Peyer's patch (tissue), 4 donors: Measurements from ENCODE around the gene ZNF600. TPM values are rescaled to one million over a fixed set of nuclear protein-coding genes. Genes with fewer than 3 reads are reported as not detected.
"Not testable (repeated sequence)": the region's sequence is repeated elsewhere in the genome, so short reads cannot be mapped to it uniquely, and the experiment has no call there.

Experiments used
- DNase-seq, 3 donors: peaks; one replicate each; pipeline ENCODE4 v3.0.0-alpha.2; 2017 to 2019
- H3K27ac ChIP-seq, 4 donors: fragments of 200-600 bp; sonication (generic); one replicate each; pipeline ENCODE4 v1.5.1; 2016 to 2019
- H3K27me3 ChIP-seq, 2 donors: fragments of 200-600 bp; sonication (generic); one replicate each; pipeline ENCODE4 v1.5.1; 2019
- H3K36me3 ChIP-seq, 3 donors: fragments of 200-600 bp; sonication (generic); one replicate each; pipeline ENCODE4 v1.5.1; 2016 to 2019
- H3K4me1 ChIP-seq, 4 donors: fragments of 200-600 bp; sonication (generic); one replicate each; pipeline ENCODE4 v1.5.1; 2016 to 2019
- H3K4me3 ChIP-seq, 4 donors: fragments of 200-600 bp; sonication (generic); 1 replicate in 3 of 4; 2 replicates in 1 of 4; pipeline ENCODE4 v1.5.1; 2016 to 2019; ENCODE audit warnings: mild to moderate bottlenecking in 1 of 4
- H3K9me3 ChIP-seq, 4 donors: fragments of 200-600 bp; sonication (generic); one replicate each; pipeline ENCODE4 v1.5.1; 2016 to 2019; ENCODE audit warnings: mild to moderate bottlenecking in 1 of 4
- POLR2A ChIP-seq, 2 donors: fragments of 450-650 bp; IDR thresholded peaks; one replicate each; pipeline ENCODE4 v1.5.1; 2017; ENCODE audit warnings: antibody characterized with exemption in 2 of 2, mild to moderate bottlenecking in 2 of 2, moderate library complexity in 2 of 2
- total RNA-seq, 4 donors: library from RNA; depleted of rRNA; stranded (reverse); fragments of >200 nt; gene quantifications; one replicate each; pipeline ENCODE4 v1.1.0, GENCODE V29; 2016
- TF ChIP-seq, protein P1 (sequence below), 6 experiments: fragments of 450-650 bp in 4 of 6; fragments of 200-600 bp in 2 of 6; sonication (generic) in 1 of 6; IDR thresholded peaks; one replicate each; pipeline ENCODE4 v1.5.1; 2017 to 2019; ENCODE audit warnings: antibody characterized with exemption in 6 of 6, mild to moderate bottlenecking in 3 of 6, moderate library complexity in 1 of 6

Gene ZNF600
- total RNA-seq, 4 donors from 2014 or later = 28.1 to 59.3 (median 42.8) TPM

DNA sequence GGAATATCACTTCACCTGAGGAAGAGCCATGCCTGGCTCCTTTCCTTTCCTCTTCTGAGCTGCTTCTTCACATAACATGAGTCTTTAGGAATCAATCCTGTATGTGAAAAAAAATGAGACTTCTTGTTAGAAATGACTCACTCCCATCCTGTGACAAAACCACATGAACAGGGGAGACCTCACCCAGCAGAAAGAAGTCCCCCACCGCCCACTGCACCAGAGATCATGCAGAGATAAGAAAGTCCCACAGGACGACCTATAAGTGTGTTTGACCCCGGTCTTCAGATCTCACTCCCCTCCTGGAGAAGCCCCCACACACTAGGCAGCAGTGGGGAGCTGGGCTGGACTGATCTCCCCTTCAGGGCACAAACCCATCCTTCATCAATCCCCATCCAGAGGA, 7.8 kb downstream of the ZNF600 start:
- TF ChIP-seq, protein P1, sequence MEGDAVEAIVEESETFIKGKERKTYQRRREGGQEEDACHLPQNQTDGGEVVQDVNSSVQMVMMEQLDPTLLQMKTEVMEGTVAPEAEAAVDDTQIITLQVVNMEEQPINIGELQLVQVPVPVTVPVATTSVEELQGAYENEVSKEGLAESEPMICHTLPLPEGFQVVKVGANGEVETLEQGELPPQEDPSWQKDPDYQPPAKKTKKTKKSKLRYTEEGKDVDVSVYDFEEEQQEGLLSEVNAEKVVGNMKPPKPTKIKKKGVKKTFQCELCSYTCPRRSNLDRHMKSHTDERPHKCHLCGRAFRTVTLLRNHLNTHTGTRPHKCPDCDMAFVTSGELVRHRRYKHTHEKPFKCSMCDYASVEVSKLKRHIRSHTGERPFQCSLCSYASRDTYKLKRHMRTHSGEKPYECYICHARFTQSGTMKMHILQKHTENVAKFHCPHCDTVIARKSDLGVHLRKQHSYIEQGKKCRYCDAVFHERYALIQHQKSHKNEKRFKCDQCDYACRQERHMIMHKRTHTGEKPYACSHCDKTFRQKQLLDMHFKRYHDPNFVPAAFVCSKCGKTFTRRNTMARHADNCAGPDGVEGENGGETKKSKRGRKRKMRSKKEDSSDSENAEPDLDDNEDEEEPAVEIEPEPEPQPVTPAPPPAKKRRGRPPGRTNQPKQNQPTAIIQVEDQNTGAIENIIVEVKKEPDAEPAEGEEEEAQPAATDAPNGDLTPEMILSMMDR (IDR thresholded peaks at IDR 0.05) = no peak
- no peak for TF ChIP-seq POLR2A (IDR thresholded peaks at IDR 0.05)
- no peak for DNase-seq
- no peak overlapping the region for H3K4me3 ChIP-seq
- H3K36me3 ChIP-seq = peaks cover 0 to 83% (median 0%) of the 10 kb centered on the region in 3 donors
- H3K9me3 ChIP-seq = peaks cover 0 to 7% (median 0%) of the 10 kb centered on the region in 4 donors
- H3K4me1 ChIP-seq = no peaks in the 10 kb centered on the region
- no peak overlapping the region for H3K27ac ChIP-seq
- H3K27me3 ChIP-seq = no peaks in the 10 kb centered on the region

DNA sequence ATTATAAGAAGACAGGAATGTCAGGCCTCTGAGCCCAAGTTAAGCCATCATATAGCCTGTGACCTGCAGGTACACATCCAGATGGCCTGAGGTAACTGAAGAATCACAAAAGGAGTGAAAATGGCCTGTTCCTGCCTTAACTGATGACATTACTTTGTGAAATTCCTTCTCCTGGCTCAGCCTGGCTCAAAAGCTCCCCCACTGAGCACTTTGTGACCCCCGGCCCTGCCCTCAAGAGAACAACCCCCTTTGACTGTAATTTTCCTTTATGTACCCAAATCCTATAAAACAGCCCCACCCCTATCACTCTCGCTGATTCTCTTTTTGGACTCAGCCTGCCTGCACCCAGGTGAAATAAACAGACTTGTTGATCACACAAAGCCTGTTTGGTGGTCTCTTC, 30.1 kb downstream of the ZNF600 start:
- H3K27ac ChIP-seq, H3K27me3 ChIP-seq: not testable (repeated sequence)

DNA sequence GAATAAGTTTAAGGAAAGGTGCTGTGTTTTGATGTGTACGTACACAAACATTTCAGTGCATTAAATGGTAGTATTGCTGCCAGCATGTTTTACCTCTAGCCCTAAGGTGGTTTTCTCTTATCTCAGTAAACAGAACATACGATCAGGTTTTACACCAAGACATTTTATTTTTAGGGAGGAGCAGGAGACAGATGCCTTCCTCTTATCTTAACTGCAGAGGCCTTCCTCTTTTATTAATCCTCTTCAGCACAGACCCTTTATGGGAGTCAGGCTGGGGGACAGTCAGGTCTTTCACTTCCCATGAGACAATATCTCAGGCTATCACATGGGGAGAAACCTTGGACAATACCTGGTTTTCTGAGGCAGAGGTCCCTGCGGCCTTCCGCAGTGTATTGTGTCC, 36.8 kb downstream of the ZNF600 start:
- DNase-seq = no peak

More for the DNA sequence above, 30.1 kb downstream of the ZNF600 start:
- not testable (repeated sequence) for H3K4me1 ChIP-seq, H3K36me3 ChIP-seq, H3K9me3 ChIP-seq, H3K4me3 ChIP-seq, DNase-seq

DNA sequence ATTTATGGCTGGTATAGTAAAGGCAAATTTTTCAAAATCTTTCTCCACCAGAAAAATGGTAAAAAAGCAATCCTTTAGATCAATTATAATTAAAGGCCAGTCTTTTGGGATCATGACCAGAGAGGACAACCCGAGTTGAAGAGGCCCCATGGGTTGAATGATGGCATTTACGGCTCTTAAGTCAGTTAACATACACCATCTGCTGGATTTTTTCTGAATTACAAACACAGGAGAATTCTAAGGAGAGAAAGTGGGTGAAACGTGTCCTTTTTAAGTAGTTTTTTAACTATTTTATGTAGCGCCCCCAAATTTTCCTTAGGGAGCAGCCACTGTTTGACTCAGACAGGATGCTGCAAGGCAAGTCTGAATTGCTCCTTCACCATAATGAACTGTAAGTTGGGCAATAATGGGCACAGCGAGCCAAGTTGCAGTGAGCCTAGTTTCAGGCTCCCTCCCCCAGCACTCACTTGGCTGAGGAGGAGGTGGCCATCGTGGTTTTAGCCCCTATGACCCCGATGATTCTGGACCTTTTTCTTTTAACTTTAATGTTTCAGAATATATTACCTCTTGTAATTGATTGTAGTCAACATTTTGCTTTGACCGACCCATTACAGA, 38.1 kb downstream of the ZNF600 start:
- DNase-seq = no peak
- H3K36me3 ChIP-seq = no peaks in the 10 kb centered on the region
- H3K4me1 ChIP-seq = no peaks in the 10 kb centered on the region
- TF ChIP-seq, protein P1 (IDR thresholded peaks at IDR 0.05) = peak in 5 of 6 experiments; percentile 7 to 58 (median 40)
- no peak for TF ChIP-seq POLR2A (IDR thresholded peaks at IDR 0.05)
- H3K4me3 ChIP-seq = no peak overlapping the region
- H3K27me3 ChIP-seq = no peaks in the 10 kb centered on the region
- H3K27ac ChIP-seq = no peak overlapping the region
- H3K9me3 ChIP-seq = no peaks in the 10 kb centered on the region

More for the DNA sequence above, 36.8 kb downstream of the ZNF600 start:
- Histone ChIP-seq H3K9me3 (no peaks in the 10 kb centered on the region), H3K4me1 (no peaks in the 10 kb centered on the region), H3K36me3 (no peaks in the 10 kb centered on the region), H3K27me3 (no peaks in the 10 kb centered on the region), H3K27ac (no peak overlapping the region), H3K4me3 (no peak overlapping the region)
- TF ChIP-seq POLR2A (IDR thresholded peaks at IDR 0.05) = no peak
- TF ChIP-seq, protein P1 (IDR thresholded peaks at IDR 0.05) = no peak

DNA sequence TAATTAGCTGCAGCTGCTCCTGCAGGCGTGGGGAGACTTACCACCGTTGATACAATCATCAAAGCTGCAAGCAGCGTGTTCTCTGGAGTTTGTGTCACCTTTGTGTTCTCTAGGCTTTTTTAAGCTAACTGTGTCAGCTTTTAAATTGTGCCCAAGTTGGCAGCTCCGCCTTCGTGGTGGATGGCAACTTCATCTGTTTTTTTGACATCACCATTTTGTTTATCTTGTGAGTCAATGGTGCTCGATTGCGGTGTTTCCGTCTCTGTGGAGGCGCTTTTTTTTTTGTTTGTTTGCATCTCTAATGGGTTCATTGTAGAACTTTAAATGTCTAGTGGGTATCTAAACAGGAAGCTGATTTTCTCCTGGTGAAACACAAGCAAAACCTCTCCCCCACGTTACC, 40.7 kb downstream of the ZNF600 start:
- not testable (repeated sequence) for DNase-seq, H3K36me3 ChIP-seq, H3K9me3 ChIP-seq, H3K27ac ChIP-seq, H3K4me1 ChIP-seq, H3K27me3 ChIP-seq, H3K4me3 ChIP-seq

DNA sequence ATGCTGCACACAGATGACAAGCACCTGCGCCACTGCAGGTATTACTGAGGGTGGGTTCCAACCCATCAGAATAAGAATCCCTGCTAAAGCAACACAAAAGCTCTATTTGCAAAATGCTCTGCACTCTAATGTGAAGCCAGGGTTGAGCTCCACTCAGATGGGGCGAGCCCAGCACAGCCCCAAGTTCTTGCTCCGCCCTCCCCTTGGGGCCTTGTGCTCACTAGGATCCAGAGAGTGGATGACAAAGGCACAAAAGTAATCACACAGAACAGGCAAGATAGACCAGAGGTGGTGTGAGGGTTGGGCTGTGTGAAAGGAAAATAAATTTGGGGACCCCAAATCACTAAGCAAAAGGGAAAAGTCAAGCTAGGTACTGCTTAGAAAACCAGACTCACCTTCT, 43.5 kb downstream of the ZNF600 start:
- H3K36me3 ChIP-seq = no peaks in the 10 kb centered on the region
- H3K27me3 ChIP-seq = no peaks in the 10 kb centered on the region
- no peak overlapping the region for H3K4me3 ChIP-seq
- DNase-seq = no peak
- no peaks in the 10 kb centered on the region for H3K4me1 ChIP-seq
- no peak overlapping the region for H3K27ac ChIP-seq
- TF ChIP-seq, protein P1 (IDR thresholded peaks at IDR 0.05) = no peak
- TF ChIP-seq POLR2A (IDR thresholded peaks at IDR 0.05) = no peak
- H3K9me3 ChIP-seq = no peaks in the 10 kb centered on the region

DNA sequence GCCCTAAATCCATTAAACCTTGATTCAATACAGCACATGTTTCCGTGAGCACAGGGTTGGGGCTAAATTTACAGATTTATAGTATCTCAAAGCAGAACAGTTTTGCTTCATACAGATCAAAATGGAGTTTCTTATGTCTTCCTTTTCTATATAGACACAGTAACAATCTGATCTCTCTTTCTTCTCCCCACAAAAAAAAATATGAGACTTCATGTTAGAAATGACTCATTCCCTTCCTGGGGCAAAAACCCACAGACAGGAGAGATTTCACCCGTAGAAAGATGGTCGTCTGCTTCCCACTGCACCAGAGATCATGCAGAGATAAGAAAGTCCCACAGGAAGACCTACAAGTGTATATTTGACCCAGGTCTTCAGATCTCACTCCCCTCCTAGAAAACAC, 44.1 kb downstream of the ZNF600 start:
- DNase-seq = no peak
- no peaks in the 10 kb centered on the region for H3K9me3 ChIP-seq

More for the DNA sequence above, 44.1 kb downstream of the ZNF600 start:
- Histone ChIP-seq H3K4me1 (no peaks in the 10 kb centered on the region), H3K36me3 (no peaks in the 10 kb centered on the region), H3K27me3 (no peaks in the 10 kb centered on the region), H3K27ac (no peak overlapping the region), H3K4me3 (no peak overlapping the region)
- TF ChIP-seq, protein P1 (IDR thresholded peaks at IDR 0.05) = no peak
- no peak for TF ChIP-seq POLR2A (IDR thresholded peaks at IDR 0.05)
